Measurements from ENCODE around the gene TMEM212. TPM values are rescaled to one million over a fixed set of nuclear protein-coding genes. Genes with fewer than 3 reads are reported as not detected.

The TMEM212 gene
- total and polyA plus RNA-seq, 2 donors (not counting 1 experiment from before 2014, with no cell fraction given) = not detected

- Histone ChIP-seq H3K4me1 (ENCODE audit: control insufficient read depth in 2 of 2, insufficient read depth in 2 of 2, low read length in 2 of 2) (no peaks in the 10 kb centered on the region), H2AFZ (ENCODE audit: insufficient read depth, low read depth, low read length, poor library complexity, severe bottlenecking) (no peak overlapping the region), H3K9me3 (ENCODE audit: control extremely low read depth in 1 of 3, control insufficient read depth in 2 of 3, insufficient read depth in 1 of 3, low read length in 2 of 3) (no peaks in the 10 kb centered on the region), H3K4me2 (replicated peaks; ENCODE audit: low read depth, low read length, poor library complexity, severe bottlenecking) (no peak overlapping the region), H3K27ac (ENCODE audit: low read length in 2 of 2) (no peak overlapping the region), H3K79me2 (ENCODE audit: control insufficient read depth, insufficient read depth, low read length) (no peaks in the 10 kb centered on the region), H3K9ac (ENCODE audit: low read length) (no peak overlapping the region), H3K4me3 (ENCODE audit: control extremely low read depth in 1 of 5, extremely low read depth in 1 of 5, insufficient read depth in 1 of 5, low read depth in 2 of 5, low read length in 4 of 5) (no peak overlapping the region), H3K36me3 (replicated peaks in 1 of 2; ENCODE audit: control extremely low read depth in 1 of 2, control insufficient read depth in 1 of 2, extremely low read depth in 1 of 2, insufficient read depth in 2 of 2, low read length in 1 of 2) (no peaks in the 10 kb centered on the region), H4K20me1 (ENCODE audit: control insufficient read depth, insufficient read depth, low read length, poor library complexity, severe bottlenecking) (no peaks in the 10 kb centered on the region), H3K27me3 (replicated peaks in 1 of 4; ENCODE audit: control extremely low read depth in 1 of 4, control insufficient read depth in 3 of 4, insufficient read depth in 4 of 4, low read length in 3 of 4) (no peaks in the 10 kb centered on the region)
- no CpG with 5 or more reads among the region's 1 CpG for WGBS (ENCODE audit: insufficient coverage)
- CTCF ChIA-PET = no interaction called here
- H3K9me3 Mint-ChIP-seq (ENCODE audit: insufficient read depth) = no peaks in the 10 kb centered on the region
- no peak overlapping the region for H3K4me3 Mint-ChIP-seq
- ATAC-seq (ENCODE audit: low read depth) (no peak), DNase-seq (no peak)
- no peaks in the 10 kb centered on the region for H3K4me1 Mint-ChIP-seq
- intact Hi-C loops (cut with micrococcal nuclease) = no loop called here
- POLR2A ChIA-PET = no interaction called here
- H3K27ac Mint-ChIP-seq = no peak overlapping the region
- no peaks in the 10 kb centered on the region for H3K27me3 Mint-ChIP-seq
- no peak for TF ChIP-seq EZH2 (IDR thresholded peaks at IDR 0.05; ENCODE audit: borderline replicate concordance, insufficient read depth, low read depth, low read length, poor library complexity, severe bottlenecking)
- no peak for TF ChIP-seq CTCF (IDR thresholded peaks at IDR 0.05)
Measured at GRCh38 chr3:171799501-171799900, 43.6 kb upstream of the TMEM212 start.

DNA sequence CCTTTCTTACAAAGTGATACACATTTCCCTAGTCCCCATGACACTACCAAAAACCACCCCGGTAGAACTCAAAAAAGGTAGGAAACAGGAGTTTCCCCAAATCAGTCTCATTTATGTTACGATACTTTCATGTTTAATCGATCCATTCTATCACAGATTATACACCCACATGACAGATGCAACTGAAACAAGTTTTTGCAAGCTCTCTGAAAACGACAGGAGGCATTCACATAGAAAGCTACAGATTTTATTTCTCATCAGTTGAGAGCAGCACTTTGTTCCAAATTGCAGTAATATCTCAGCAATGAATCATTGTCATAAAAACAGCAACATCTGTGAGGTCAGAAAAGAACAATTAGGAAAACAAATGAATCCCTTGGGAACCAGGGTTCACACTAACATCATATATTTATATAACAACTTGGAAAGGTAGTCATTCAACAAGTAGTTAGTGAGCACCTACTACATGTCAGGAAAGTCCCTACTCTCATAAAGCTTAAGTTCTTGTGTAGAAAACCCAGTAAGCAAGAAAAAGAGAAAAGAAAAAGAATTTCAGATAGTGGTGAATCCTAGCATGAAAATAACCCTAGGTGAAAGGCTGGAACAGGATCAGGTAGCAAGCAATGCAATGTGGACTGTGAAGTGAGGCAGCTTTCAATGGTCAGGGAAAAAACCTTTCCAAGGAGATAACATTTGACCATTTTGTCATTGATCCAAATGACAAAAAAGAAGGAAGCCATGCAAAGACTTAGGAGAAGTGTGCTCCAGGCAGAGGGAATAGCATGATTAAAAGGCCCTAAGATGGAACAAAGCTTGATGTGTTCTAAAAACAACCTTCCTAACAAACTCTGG, 41.2 kb upstream of the TMEM212 start:
- CTCF ChIA-PET = no interaction called here
- ATAC-seq (ENCODE audit: low read depth) (no peak), DNase-seq (no peak)
- no peak overlapping the region for H3K4me3 ChIP-seq (ENCODE audit: control extremely low read depth in 1 of 5, extremely low read depth in 1 of 5, insufficient read depth in 1 of 5, low read depth in 2 of 5, low read length in 4 of 5)
- no peaks in the 10 kb centered on the region for H3K4me1 Mint-ChIP-seq
- no peaks in the 10 kb centered on the region for H3K9me3 Mint-ChIP-seq (ENCODE audit: insufficient read depth)
- no peak overlapping the region for H2AFZ ChIP-seq (ENCODE audit: insufficient read depth, low read depth, low read length, poor library complexity, severe bottlenecking)
- no peak overlapping the region for H3K27ac ChIP-seq (ENCODE audit: low read length in 2 of 2)
- H3K27me3 Mint-ChIP-seq = no peaks in the 10 kb centered on the region
- H3K4me3 Mint-ChIP-seq = no peak overlapping the region
- H4K20me1 ChIP-seq (ENCODE audit: control insufficient read depth, insufficient read depth, low read length, poor library complexity, severe bottlenecking) = no peaks in the 10 kb centered on the region
- no peak overlapping the region for H3K27ac Mint-ChIP-seq
- TF ChIP-seq EZH2 (IDR thresholded peaks at IDR 0.05; ENCODE audit: borderline replicate concordance, insufficient read depth, low read depth, low read length, poor library complexity, severe bottlenecking) = no peak
- TF ChIP-seq CTCF (IDR thresholded peaks at IDR 0.05) = no peak
- H3K36me3 ChIP-seq (replicated peaks in 1 of 2; ENCODE audit: control extremely low read depth in 1 of 2, control insufficient read depth in 1 of 2, extremely low read depth in 1 of 2, insufficient read depth in 2 of 2, low read length in 1 of 2) = no peaks in the 10 kb centered on the region
- H3K9me3 ChIP-seq (ENCODE audit: control extremely low read depth in 1 of 3, control insufficient read depth in 2 of 3, insufficient read depth in 1 of 3, low read length in 2 of 3) = no peaks in the 10 kb centered on the region
- no peaks in the 10 kb centered on the region for H3K27me3 ChIP-seq (replicated peaks in 1 of 4; ENCODE audit: control extremely low read depth in 1 of 4, control insufficient read depth in 3 of 4, insufficient read depth in 4 of 4, low read length in 3 of 4)
- H3K9ac ChIP-seq (ENCODE audit: low read length) = no peak overlapping the region
- POLR2A ChIA-PET = no interaction called here
- intact Hi-C loops (cut with micrococcal nuclease) = no loop called here
- no peaks in the 10 kb centered on the region for H3K4me1 ChIP-seq (ENCODE audit: control insufficient read depth in 2 of 2, insufficient read depth in 2 of 2, low read length in 2 of 2)
- no peak overlapping the region for H3K4me2 ChIP-seq (replicated peaks; ENCODE audit: low read depth, low read length, poor library complexity, severe bottlenecking)
- 96% methylated on average over 3 of the region's 4 CpGs for WGBS (ENCODE audit: insufficient coverage)
- H3K79me2 ChIP-seq (ENCODE audit: control insufficient read depth, insufficient read depth, low read length) = no peaks in the 10 kb centered on the region
